GM12878 (cell line): Measurements from ENCODE around the gene SLC39A13. TPM values are rescaled to one million over a fixed set of nuclear protein-coding genes. Genes with fewer than 3 reads are reported as not detected.

Experiments
- ATAC-seq: fragments of 200-7000 bp; cut with Tn5 transposase; 3 replicates; pipeline ENCODE4 v1.9.1; 2020; ENCODE audit warnings: mild to moderate bottlenecking, moderate library complexity
- BruUV-seq: library from RNA; stranded (reverse); fragments of 400-500 nt; replicated peaks from 2 replicates; lab custom pipeline; 2021; lab: Mats Ljungman, UMichigan
- CTCF ChIA-PET: fragments of 300-600 bp; sonication (Branson Sonifier 250); formaldehyde crosslinking; extraction: SDS; loops from one replicate; lab custom pipeline; 2021; ENCODE audit warnings: inconsistent platforms; lab: Yijun Ruan, JAX
- POLR2A ChIA-PET: fragments of 350-600 bp; formaldehyde crosslinking; extraction: SDS; loops from one replicate; lab custom pipeline; 2021; ENCODE audit warnings: inconsistent platforms; lab: Charles Lee
- RAD21 ChIA-PET: fragments of 300-600 bp; sonication (Branson Sonifier 250); formaldehyde crosslinking; loops from one replicate; lab custom pipeline; 2023; ENCODE audit warnings: antibody characterized with exemption; ENCODE audit not compliant: unreplicated experiment; lab: Charles Lee
- SMC1A ChIA-PET: fragments of 300-600 bp; sonication (Branson Sonifier 250); formaldehyde crosslinking; loops from one replicate; lab custom pipeline; 2023; ENCODE audit not compliant: unreplicated experiment, uncharacterized antibody; lab: Charles Lee
- DNase-seq: peaks from one replicate; pipeline ENCODE4 v3.0.0-alpha.2; 2011; ENCODE audit warnings: low read depth, low spot score
- FAIRE-seq: peaks from 3 replicates; lab custom pipeline; 2011; peaks lifted over from hg19 to GRCh38; lab: Jason Lieb, UNC
- H2AFZ ChIP-seq: 2 replicates; pipeline ENCODE4 v1.6.0; 2011; ENCODE audit warnings: low read depth, low read length, control low read depth; ENCODE audit not compliant: control insufficient read depth
- H3K27ac ChIP-seq: 2 replicates; pipeline ENCODE4 v1.5.1; 2011; ENCODE audit warnings: control low read depth; ENCODE audit not compliant: control insufficient read depth, insufficient read depth
- H3K27me3 ChIP-seq, 2 experiments: replicated peaks in 1 of 2; 2 replicates each; pipeline versions ENCODE4 v1.6.0 to v1.6.1; 2011; ENCODE audit warnings: low read length in 1 of 2; ENCODE audit not compliant: control insufficient read depth in 2 of 2, insufficient read depth in 2 of 2
- H3K36me3 ChIP-seq, 2 experiments: 2 replicates each; pipeline ENCODE4 v1.5.1; 2011; ENCODE audit warnings: low read length in 1 of 2; ENCODE audit not compliant: control insufficient read depth in 2 of 2, insufficient read depth in 2 of 2
- H3K4me1 ChIP-seq: 2 replicates; pipeline ENCODE4 v1.6.1; 2011; ENCODE audit warnings: mild to moderate bottlenecking, low read length, moderate library complexity, mixed read lengths; ENCODE audit not compliant: control insufficient read depth, insufficient read depth
- H3K4me2 ChIP-seq: 2 replicates; pipeline ENCODE4 v1.6.0; 2011; ENCODE audit warnings: control low read depth; ENCODE audit not compliant: control insufficient read depth, insufficient read depth
- H3K4me3 ChIP-seq: fragments of 200-600 bp; sonication (generic); 2 replicates; pipeline ENCODE4 v1.5.1; 2016
- H3K79me2 ChIP-seq: 2 replicates; pipeline ENCODE4 v1.6.0; 2011; ENCODE audit warnings: low read length; ENCODE audit not compliant: control insufficient read depth, insufficient read depth
- H3K9ac ChIP-seq: 2 replicates; pipeline ENCODE4 v1.8.0; 2011; ENCODE audit warnings: low read length, control low read depth, mixed read lengths; ENCODE audit not compliant: control insufficient read depth, insufficient read depth
- H3K9me3 ChIP-seq: replicated peaks from 3 replicates; pipeline ENCODE4 v1.5.1; 2011; ENCODE audit warnings: mild to moderate bottlenecking, low read length; ENCODE audit not compliant: control insufficient read depth, insufficient read depth
- H4K20me1 ChIP-seq: 2 replicates; pipeline ENCODE4 v1.6.0; 2011; ENCODE audit not compliant: control insufficient read depth, insufficient read depth
- FOXK2 ChIP-seq: fragments of 450-650 bp; IDR thresholded peaks from 2 replicates; pipeline ENCODE4 v1.6.1; 2017; ENCODE audit warnings: mild to moderate bottlenecking, moderate library complexity
- HDAC2 ChIP-seq: fragments of 200-600 bp; sonication (generic); IDR thresholded peaks from 2 replicates; pipeline ENCODE4 v1.6.1; 2017
- JUNB ChIP-seq: IDR thresholded peaks from 2 replicates; pipeline ENCODE4 v1.6.1; 2016; ENCODE audit warnings: antibody characterized with exemption, mild to moderate bottlenecking
- KLF5 ChIP-seq: fragments of 450-650 bp; IDR thresholded peaks from 2 replicates; pipeline ENCODE4 v1.6.1; 2014; ENCODE audit warnings: mild to moderate bottlenecking; ENCODE audit not compliant: partially characterized antibody
- NBN ChIP-seq: fragments of 450-650 bp; IDR thresholded peaks from 2 replicates; pipeline ENCODE4 v1.6.1; 2016
- SMC3 ChIP-seq: IDR thresholded peaks from 2 replicates; pipeline ENCODE4 v1.6.1; 2011; ENCODE audit warnings: low read length, improper control_type of control experiment, borderline replicate concordance
- SREBF1 ChIP-seq: IDR thresholded peaks from 2 replicates; pipeline ENCODE4 v1.6.1; 2012; ENCODE audit warnings: mild to moderate bottlenecking, low read length
- STAT3 ChIP-seq: IDR thresholded peaks from 2 replicates; pipeline ENCODE4 v1.6.1; 2011; ENCODE audit warnings: low read depth, low read length, improper control_type of control experiment
- SUPT20H ChIP-seq: IDR thresholded peaks from 2 replicates; pipeline ENCODE4 v1.6.1; 2011; ENCODE audit warnings: low read depth, mild to moderate bottlenecking, low read length, moderate library complexity, borderline replicate concordance; ENCODE audit not compliant: control insufficient read depth
- SUZ12 ChIP-seq: fragments of 200-600 bp; sonication (generic); IDR thresholded peaks from one replicate; pipeline ENCODE4 v1.6.1; 2018; ENCODE audit warnings: antibody characterized with exemption, mild to moderate bottlenecking; ENCODE audit not compliant: unreplicated experiment
- ZNF217 ChIP-seq: fragments of 450-650 bp; IDR thresholded peaks from 2 replicates; pipeline ENCODE4 v1.6.1; 2017; ENCODE audit warnings: antibody characterized with exemption, mild to moderate bottlenecking
- WGBS: methylation state at CpG from one replicate; pipeline ENCODE4 v1.1.6; 2016; ENCODE audit warnings: low lambda C conversion rate; ENCODE audit not compliant: insufficient replicate concordance, insufficient coverage; ENCODE audit errors: missing lambda C conversion rate; 5-methylcytosine and 5-hydroxymethylcytosine counted together
- in situ Hi-C: fragments of 300-500 bp; cut with MboI; formaldehyde crosslinking; loops from 9 replicates; pipeline ENCODE4 v1.14.3; 2018; ENCODE audit warnings: mixed read lengths
- intact Hi-C: fragments of 100-400 bp; cut with micrococcal nuclease; formaldehyde crosslinking; loops from one replicate; pipeline ENCODE4 v1.14.2; 2022; ENCODE audit not compliant: unreplicated experiment
- polyA plus RNA-seq, 11 experiments: library from polyadenylated mRNA; depleted of rRNA in 4 of 11; unstranded in 6 of 11; stranded (reverse) in 5 of 11; fragments of >200 nt; fragmentation: Nextera tagmentation in 4 of 11; fragmentation: Illumina TruSeq in 1 of 11; extraction: Ambion mirVana in 4 of 11; extraction: Trizol in 1 of 11; gene quantifications; 1 replicate in 1 of 11; 2 replicates in 10 of 11; pipeline versions ENCODE4 v1.2.1 to v1.2.3, GENCODE V29; 2011 to 2016; ENCODE audit warnings: inconsistent platforms in 2 of 11, missing spikeins in 2 of 11, low read depth in 1 of 11
- total RNA-seq, 4 experiments: library from RNA; depleted of rRNA in 3 of 4; stranded (reverse); fragments of >200 nt in 3 of 4; fragmentation: Illumina TruSeq in 1 of 4; extraction: Trizol in 1 of 4; gene quantifications; 2 replicates each; pipeline versions ENCODE4 v1.2.1 to v1.2.3, GENCODE V29; 2013 to 2021
- TF ChIP-seq, protein P1 (sequence below): IDR thresholded peaks from 2 replicates; pipeline ENCODE4 v1.6.1; 2011; ENCODE audit warnings: low read depth, low read length, improper control_type of control experiment, borderline replicate concordance
- TF ChIP-seq, protein P2 (sequence below): fragments of 450-650 bp; IDR thresholded peaks from 2 replicates; pipeline ENCODE4 v1.6.1; 2017; ENCODE audit warnings: mild to moderate bottlenecking, low read depth, inconsistent platforms; ENCODE audit not compliant: poor library complexity, severe bottlenecking
- TF ChIP-seq, protein P3 (sequence below): fragments of 450-650 bp; IDR thresholded peaks from 2 replicates; pipeline ENCODE4 v1.6.1; 2018; ENCODE audit warnings: borderline replicate concordance, mild to moderate bottlenecking; ENCODE audit not compliant: partially characterized antibody

SLC39A13 gene
- total and polyA plus RNA-seq, 10 of the 15 experiments (the other 5 are each of a cell fraction or from before 2014, with no cell fraction given): 0.23 to 19.8 (median 6.3) TPM

DNA sequence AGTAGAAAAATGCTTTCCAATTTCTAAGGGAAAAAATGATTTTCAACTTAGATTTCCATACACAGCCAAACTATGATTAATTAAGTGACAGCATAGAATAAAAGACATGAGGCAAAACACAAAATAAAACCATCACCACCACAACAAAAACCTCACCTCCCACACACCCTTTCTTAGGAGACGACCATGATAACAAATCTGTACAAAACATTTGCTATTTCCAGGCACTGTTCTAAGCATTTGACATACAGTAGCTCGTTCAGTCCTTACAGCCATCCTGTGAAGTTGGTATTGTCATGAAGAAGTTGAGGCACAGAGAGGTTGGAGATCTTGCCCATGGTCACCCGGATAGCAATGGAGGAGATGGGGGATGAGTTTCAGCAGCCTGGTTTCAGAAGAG lies 38.7 kb upstream of the SLC39A13 start:
- Histone ChIP-seq H3K27ac (no peak overlapping the region), H3K4me2 (no peak overlapping the region)

More for the DNA sequence above, 38.7 kb upstream of the SLC39A13 start:
- ChIA-PET POLR2A (interaction anchor here (0.5 to 1.1 kb wide), 2 partner anchors 38 to 235 kb away, joined by 3 to 8 read pairs; no protein-coding TSS in a partner anchor), CTCF (interaction anchor here (1.0 to 8.6 kb wide), 2 partner anchors 21 to 41 kb away, joined by 4 to 161 read pairs; partner anchors contain the start of gene SLC39A13), SMC1A (no interaction called here), RAD21 (interaction anchor here (0.7 to 1.5 kb wide), 3 partner anchors 9 to 156 kb away, joined by 3 to 5 read pairs (median 3); partner anchors contain the start of gene SPI1)
- H4K20me1 ChIP-seq: no peaks in the 10 kb centered on the region
- H3K4me1 ChIP-seq: peaks cover 3% of the 10 kb centered on the region; the same call in 1 of the 2 replicates
- in situ Hi-C loops: loop anchor here (5.0 kb wide), 1 partner anchor 38 kb away; the partner anchor contains the start of gene SLC39A13
- no peak for FAIRE-seq
- H3K79me2 ChIP-seq: peaks cover 9% of the 10 kb centered on the region
- no peak for DNase-seq
- BruUV-seq: no TSS peak
- TF ChIP-seq KLF5: no peak
- no peak for TF ChIP-seq FOXK2
- no peak for TF ChIP-seq SMC3
- TF ChIP-seq JUNB: no peak
- no peak for TF ChIP-seq SUZ12
- no peak for TF ChIP-seq SREBF1
- TF ChIP-seq NBN: no peak
- TF ChIP-seq ZNF217: no peak
- no peak for TF ChIP-seq HDAC2
- TF ChIP-seq, protein P1, sequence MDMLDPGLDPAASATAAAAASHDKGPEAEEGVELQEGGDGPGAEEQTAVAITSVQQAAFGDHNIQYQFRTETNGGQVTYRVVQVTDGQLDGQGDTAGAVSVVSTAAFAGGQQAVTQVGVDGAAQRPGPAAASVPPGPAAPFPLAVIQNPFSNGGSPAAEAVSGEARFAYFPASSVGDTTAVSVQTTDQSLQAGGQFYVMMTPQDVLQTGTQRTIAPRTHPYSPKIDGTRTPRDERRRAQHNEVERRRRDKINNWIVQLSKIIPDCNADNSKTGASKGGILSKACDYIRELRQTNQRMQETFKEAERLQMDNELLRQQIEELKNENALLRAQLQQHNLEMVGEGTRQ: no peak
- TF ChIP-seq, protein P2, sequence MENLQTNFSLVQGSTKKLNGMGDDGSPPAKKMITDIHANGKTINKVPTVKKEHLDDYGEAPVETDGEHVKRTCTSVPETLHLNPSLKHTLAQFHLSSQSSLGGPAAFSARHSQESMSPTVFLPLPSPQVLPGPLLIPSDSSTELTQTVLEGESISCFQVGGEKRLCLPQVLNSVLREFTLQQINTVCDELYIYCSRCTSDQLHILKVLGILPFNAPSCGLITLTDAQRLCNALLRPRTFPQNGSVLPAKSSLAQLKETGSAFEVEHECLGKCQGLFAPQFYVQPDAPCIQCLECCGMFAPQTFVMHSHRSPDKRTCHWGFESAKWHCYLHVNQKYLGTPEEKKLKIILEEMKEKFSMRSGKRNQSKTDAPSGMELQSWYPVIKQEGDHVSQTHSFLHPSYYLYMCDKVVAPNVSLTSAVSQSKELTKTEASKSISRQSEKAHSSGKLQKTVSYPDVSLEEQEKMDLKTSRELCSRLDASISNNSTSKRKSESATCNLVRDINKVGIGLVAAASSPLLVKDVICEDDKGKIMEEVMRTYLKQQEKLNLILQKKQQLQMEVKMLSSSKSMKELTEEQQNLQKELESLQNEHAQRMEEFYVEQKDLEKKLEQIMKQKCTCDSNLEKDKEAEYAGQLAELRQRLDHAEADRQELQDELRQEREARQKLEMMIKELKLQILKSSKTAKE: no peak
- TF ChIP-seq SUPT20H: no peak
- TF ChIP-seq, protein P3, sequence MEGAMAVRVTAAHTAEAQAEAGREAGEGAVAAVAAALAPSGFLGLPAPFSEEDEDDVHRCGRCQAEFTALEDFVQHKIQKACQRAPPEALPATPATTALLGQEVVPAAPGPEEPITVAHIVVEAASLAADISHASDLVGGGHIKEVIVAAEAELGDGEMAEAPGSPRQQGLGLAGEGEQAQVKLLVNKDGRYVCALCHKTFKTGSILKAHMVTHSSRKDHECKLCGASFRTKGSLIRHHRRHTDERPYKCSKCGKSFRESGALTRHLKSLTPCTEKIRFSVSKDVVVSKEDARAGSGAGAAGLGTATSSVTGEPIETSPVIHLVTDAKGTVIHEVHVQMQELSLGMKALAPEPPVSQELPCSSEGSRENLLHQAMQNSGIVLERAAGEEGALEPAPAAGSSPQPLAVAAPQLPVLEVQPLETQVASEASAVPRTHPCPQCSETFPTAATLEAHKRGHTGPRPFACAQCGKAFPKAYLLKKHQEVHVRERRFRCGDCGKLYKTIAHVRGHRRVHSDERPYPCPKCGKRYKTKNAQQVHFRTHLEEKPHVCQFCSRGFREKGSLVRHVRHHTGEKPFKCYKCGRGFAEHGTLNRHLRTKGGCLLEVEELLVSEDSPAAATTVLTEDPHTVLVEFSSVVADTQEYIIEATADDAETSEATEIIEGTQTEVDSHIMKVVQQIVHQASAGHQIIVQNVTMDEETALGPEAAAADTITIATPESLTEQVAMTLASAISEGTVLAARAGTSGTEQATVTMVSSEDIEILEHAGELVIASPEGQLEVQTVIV: no peak
- TF ChIP-seq STAT3: no peak
- no peak for ATAC-seq
- H3K27me3 ChIP-seq: no peaks in the 10 kb centered on the region
- WGBS: 60% methylated on average over 3 of the region's 3 CpGs
- no peak overlapping the region for H2AFZ ChIP-seq
- peaks cover 0 to 5% of the 10 kb centered on the region in 2 experiments for H3K36me3 ChIP-seq
- intact Hi-C loops: loop anchor here (10.0 kb wide), 2 partner anchors 395 to 485 kb away; partner anchors contain the start of gene FNBP4
- no peaks in the 10 kb centered on the region for H3K9me3 ChIP-seq
- H3K9ac ChIP-seq: no peak overlapping the region
- no peak overlapping the region for H3K4me3 ChIP-seq
